Common myeloid progenitor, CD34-positive (primary cell): ENCODE measurements around the gene PRKAG2.
A peak's percentile ranks its signal among the peaks of the same experiment; 100 is the strongest.

Source experiments
- CTCF ChIA-PET: fragments of 350-600 bp; sonication (Branson Sonifier 250); formaldehyde crosslinking; loops from one replicate; lab custom pipeline; 2021; ENCODE audit warnings: antibody characterized with exemption; lab: Charles Lee
- POLR2A ChIA-PET: fragments of 350-600 bp; sonication (Branson Sonifier 250); formaldehyde crosslinking; loops from one replicate; lab custom pipeline; 2021; ENCODE audit warnings: antibody characterized with exemption; lab: Charles Lee
- DNase-seq, 3 donors: peaks; one replicate each; pipeline versions ENCODE4 v3.0.0 to v3.0.0-alpha.2; 2013
- H3K27ac ChIP-seq, 2 experiments: 1 replicate in 1 of 2; 2 replicates in 1 of 2; pipeline ENCODE4 v1.7.0; 2013; ENCODE audit warnings: inconsistent platforms in 2 of 2, low read length in 2 of 2, mild to moderate bottlenecking in 2 of 2, low read depth in 1 of 2, moderate library complexity in 1 of 2; ENCODE audit not compliant: severe bottlenecking in 2 of 2, insufficient read depth in 1 of 2, poor library complexity in 1 of 2
- H3K27me3 ChIP-seq, 5 experiments: replicated peaks in 2 of 5; 1 replicate in 3 of 5; 2 replicates in 2 of 5; pipeline versions ENCODE4 v1.6.1 to v1.7.0; 2013; ENCODE audit warnings: low read length in 4 of 5, mild to moderate bottlenecking in 2 of 5, moderate library complexity in 2 of 5, inconsistent platforms in 1 of 5; ENCODE audit not compliant: insufficient read depth in 5 of 5, control insufficient read depth in 4 of 5
- H3K36me3 ChIP-seq, 4 experiments: 1 replicate in 2 of 4; 2 replicates in 2 of 4; pipeline versions ENCODE4 v1.6.1 to v1.7.0; 2013; ENCODE audit warnings: low read length in 3 of 4, control low read depth in 1 of 4, mild to moderate bottlenecking in 1 of 4; ENCODE audit not compliant: control insufficient read depth in 4 of 4, insufficient read depth in 4 of 4
- H3K4me1 ChIP-seq, 4 experiments: 1 replicate in 3 of 4; 2 replicates in 1 of 4; pipeline versions ENCODE4 v1.6.1 to v1.7.1; 2013; ENCODE audit warnings: low read length in 3 of 4, mild to moderate bottlenecking in 3 of 4, control low read depth in 1 of 4, inconsistent platforms in 1 of 4, moderate library complexity in 1 of 4; ENCODE audit not compliant: control insufficient read depth in 4 of 4, insufficient read depth in 4 of 4; ENCODE audit errors: control extremely low read depth in 1 of 4
- H3K4me3 ChIP-seq, 7 experiments: 1 replicate in 4 of 7; 2 replicates in 3 of 7; pipeline versions ENCODE4 v1.5.1 to v1.7.0; 2013; ENCODE audit warnings: mild to moderate bottlenecking in 7 of 7, low read length in 6 of 7, moderate library complexity in 6 of 7, inconsistent platforms in 2 of 7, low read depth in 2 of 7, control low read depth in 1 of 7; ENCODE audit not compliant: insufficient read depth in 4 of 7, control insufficient read depth in 1 of 7; ENCODE audit errors: extremely low read depth in 1 of 7
- H3K9me3 ChIP-seq, 5 experiments: 1 replicate in 4 of 5; 2 replicates in 1 of 5; pipeline versions ENCODE4 v1.6.1 to v1.7.1; 2013; ENCODE audit warnings: low read length in 4 of 5, mild to moderate bottlenecking in 2 of 5, inconsistent platforms in 1 of 5, low read depth in 1 of 5, moderate library complexity in 1 of 5; ENCODE audit not compliant: control insufficient read depth in 4 of 5, insufficient read depth in 2 of 5; ENCODE audit errors: control extremely low read depth in 1 of 5
- WGBS: methylation state at CpG from one replicate; pipeline ENCODE4 v1.1.5; 2013; ENCODE audit not compliant: insufficient coverage; 5-methylcytosine and 5-hydroxymethylcytosine counted together

The PRKAG2 gene

GRCh38 chr7:151590071-151590849, 286.7 kb downstream of the PRKAG2 start:
- WGBS: 98% methylated on average over 12 of the region's 13 CpGs
- Histone ChIP-seq H3K27ac (no peak overlapping the region), H3K9me3 (no peaks in the 10 kb centered on the region), H3K4me1 (no peaks in the 10 kb centered on the region), H3K36me3 (peaks cover 2 to 30% (median 24%) of the 10 kb centered on the region in 4 experiments), H3K4me3 (no peak overlapping the region), H3K27me3 (no peaks in the 10 kb centered on the region)
- POLR2A ChIA-PET: no interaction called here
- CTCF ChIA-PET: interaction anchor here (1.3 kb wide), 1 partner anchor 10 kb away, joined by 3 read pairs; no protein-coding TSS in a partner anchor
- DNase-seq: no peak

GRCh38 chr7:151588982-151589381, 287.9 kb downstream of the PRKAG2 start:
- 97% methylated on average over 9 of the region's 9 CpGs for WGBS
- ChIA-PET CTCF (interaction anchor here (0.5 to 1.2 kb wide), 2 partner anchors 168 to 193 kb away, joined by 3 read pairs; no protein-coding TSS in a partner anchor), POLR2A (no interaction called here)
- no peaks in the 10 kb centered on the region for H3K9me3 ChIP-seq
- peaks cover 1 to 35% (median 19%) of the 10 kb centered on the region in 4 experiments for H3K36me3 ChIP-seq
- DNase-seq: no peak
- H3K27me3 ChIP-seq: no peaks in the 10 kb centered on the region
- no peak overlapping the region for H3K27ac ChIP-seq
- no peaks in the 10 kb centered on the region for H3K4me1 ChIP-seq
- no peak overlapping the region for H3K4me3 ChIP-seq

GRCh38 chr7:151586531-151587260, 290.2 kb downstream of the PRKAG2 start:
- POLR2A ChIA-PET: no interaction called here
- CTCF ChIA-PET: interaction anchor here (1.5 to 1.9 kb wide), 3 partner anchors 12 to 30 kb away, joined by 3 to 7 read pairs (median 3); no protein-coding TSS in a partner anchor
- DNase-seq: no peak
- no peaks in the 10 kb centered on the region for H3K27me3 ChIP-seq
- no peak overlapping the region for H3K4me3 ChIP-seq
- no peaks in the 10 kb centered on the region for H3K9me3 ChIP-seq
- H3K36me3 ChIP-seq: peaks cover 0 to 21% (median 10%) of the 10 kb centered on the region in 4 experiments
- WGBS: 82% methylated on average over 11 of the region's 14 CpGs
- H3K4me1 ChIP-seq: no peaks in the 10 kb centered on the region
- no peak overlapping the region for H3K27ac ChIP-seq

GRCh38 chr7:151585744-151586393, 291.0 kb downstream of the PRKAG2 start:
- Histone ChIP-seq H3K36me3 (peaks cover 0 to 21% (median 6%) of the 10 kb centered on the region in 4 experiments), H3K27ac (no peak overlapping the region), H3K27me3 (no peaks in the 10 kb centered on the region), H3K4me3 (no peak overlapping the region), H3K4me1 (no peaks in the 10 kb centered on the region), H3K9me3 (no peaks in the 10 kb centered on the region)
- ChIA-PET POLR2A (no interaction called here), CTCF (interaction anchor here (1.5 to 1.9 kb wide), 3 partner anchors 11 to 31 kb away, joined by 3 to 7 read pairs (median 3); no protein-coding TSS in a partner anchor)
- DNase-seq: no peak
- WGBS: 97% methylated on average over 16 of the region's 18 CpGs

GRCh38 chr7:151581741-151582140, 295.2 kb downstream of the PRKAG2 start:
- ChIA-PET CTCF (interaction anchor here (1.3 to 1.4 kb wide), 3 partner anchors 12 to 50 kb away, joined by 3 to 7 read pairs (median 4); no protein-coding TSS in a partner anchor), POLR2A (no interaction called here)
- no peaks in the 10 kb centered on the region for H3K27me3 ChIP-seq
- 98% methylated on average over 7 of the region's 8 CpGs for WGBS
- H3K36me3 ChIP-seq: peaks cover 4 to 13% (median 8%) of the 10 kb centered on the region in 4 experiments
- no peaks in the 10 kb centered on the region for H3K4me1 ChIP-seq
- DNase-seq: no peak
- H3K9me3 ChIP-seq: peaks cover 0 to 20% (median 12%) of the 10 kb centered on the region in 5 experiments
- no peak overlapping the region for H3K4me3 ChIP-seq
- no peak overlapping the region for H3K27ac ChIP-seq

GRCh38 chr7:151579644-151580043, 297.3 kb downstream of the PRKAG2 start:
- POLR2A ChIA-PET: no interaction called here
- peak; percentile 22 to 56 (median 45) for DNase-seq
- Histone ChIP-seq H3K27me3 (no peaks in the 10 kb centered on the region), H3K27ac (no peak overlapping the region), H3K4me3 (no peak overlapping the region), H3K36me3 (peaks cover 4 to 16% (median 10%) of the 10 kb centered on the region in 4 experiments), H3K4me1 (no peaks in the 10 kb centered on the region), H3K9me3 (peaks cover 0 to 20% (median 12%) of the 10 kb centered on the region in 5 experiments)
- WGBS: 100% methylated on average over 1 of the region's 2 CpGs
- CTCF ChIA-PET: interaction anchor here (0.5 kb wide), 1 partner anchor 288 kb away, joined by 3 read pairs; no protein-coding TSS in a partner anchor
